Measurements from ENCODE around the gene ALOX15B.
"Not testable (repeated sequence)": the region's sequence is repeated elsewhere in the genome, so short reads cannot be mapped to it uniquely, and the experiment has no call there.

ALOX15B gene

GRCh38 chr17:8020776-8021564 is 17.9 kb upstream of the ALOX15B start:
- H3K36me3 ChIP-seq (ENCODE audit: control insufficient read depth, insufficient read depth, low read length) = no peaks in the 10 kb centered on the region
- DNase-seq (ENCODE audit: extremely low read depth, insufficient read length) = no peak
- no peak overlapping the region for H3K4me3 ChIP-seq (replicated peaks; ENCODE audit: low read depth, low read length)
- H3K27me3 ChIP-seq (replicated peaks; ENCODE audit: control insufficient read depth, insufficient read depth, low read length) = peaks cover 1% of the 10 kb centered on the region
- TF ChIP-seq CTCF (IDR thresholded peaks at IDR 0.05; ENCODE audit: insufficient read depth, low read length, poor library complexity, severe bottlenecking) = no peak

- TF ChIP-seq CTCF (IDR thresholded peaks at IDR 0.05; ENCODE audit: insufficient read depth, low read length, poor library complexity, severe bottlenecking) = no peak
- Histone ChIP-seq H3K4me3 (replicated peaks; ENCODE audit: low read depth, low read length) (no peak overlapping the region), H3K27me3 (replicated peaks; ENCODE audit: control insufficient read depth, insufficient read depth, low read length) (peaks cover 1% of the 10 kb centered on the region), H3K36me3 (ENCODE audit: control insufficient read depth, insufficient read depth, low read length) (no peaks in the 10 kb centered on the region)
- no peak for DNase-seq (ENCODE audit: extremely low read depth, insufficient read length)
Measured at GRCh38 chr17:8021565-8022359, 17.1 kb upstream of the ALOX15B start.

GRCh38 chr17:8022360-8023003 is 16.4 kb upstream of the ALOX15B start:
- Histone ChIP-seq H3K27me3 (replicated peaks; ENCODE audit: control insufficient read depth, insufficient read depth, low read length) (peaks cover 2% of the 10 kb centered on the region), H3K36me3 (ENCODE audit: control insufficient read depth, insufficient read depth, low read length) (no peaks in the 10 kb centered on the region), H3K4me3 (replicated peaks; ENCODE audit: low read depth, low read length) (no peak overlapping the region)
- no peak for DNase-seq (ENCODE audit: extremely low read depth, insufficient read length)
- TF ChIP-seq CTCF (IDR thresholded peaks at IDR 0.05; ENCODE audit: insufficient read depth, low read length, poor library complexity, severe bottlenecking) = no peak

DNA sequence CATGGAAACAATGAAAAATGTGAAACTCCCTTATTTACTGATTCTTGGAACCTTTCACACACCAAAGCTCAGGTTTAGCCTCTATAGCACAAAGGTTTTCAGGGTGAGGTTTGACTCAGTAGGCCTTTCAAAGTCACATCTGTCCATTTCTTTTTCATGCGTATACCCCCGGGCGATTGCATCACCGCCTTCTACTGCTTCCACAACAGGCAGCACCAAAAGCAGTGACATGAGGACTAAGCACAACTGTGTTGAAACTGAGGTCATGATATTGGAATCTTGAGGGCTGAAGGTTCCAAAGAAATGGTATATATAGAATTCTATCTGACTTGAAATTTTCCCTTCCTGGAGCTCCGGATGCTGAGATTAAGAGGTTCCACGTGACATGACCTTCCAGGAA is 14.7 kb upstream of the ALOX15B start:
- not testable (repeated sequence) for H3K36me3 ChIP-seq (ENCODE audit: control insufficient read depth, insufficient read depth, low read length); DNase-seq (ENCODE audit: extremely low read depth, insufficient read length); H3K27me3 ChIP-seq (replicated peaks; ENCODE audit: control insufficient read depth, insufficient read depth, low read length); H3K4me3 ChIP-seq (replicated peaks; ENCODE audit: low read depth, low read length)

GRCh38 chr17:8025176-8025911 is 13.5 kb upstream of the ALOX15B start:
- no peaks in the 10 kb centered on the region for H3K36me3 ChIP-seq (ENCODE audit: control insufficient read depth, insufficient read depth, low read length)
- DNase-seq (ENCODE audit: extremely low read depth, insufficient read length) = no peak
- TF ChIP-seq CTCF (IDR thresholded peaks at IDR 0.05; ENCODE audit: insufficient read depth, low read length, poor library complexity, severe bottlenecking) = no peak
- H3K27me3 ChIP-seq (replicated peaks; ENCODE audit: control insufficient read depth, insufficient read depth, low read length) = peaks cover 3% of the 10 kb centered on the region
- no peak overlapping the region for H3K4me3 ChIP-seq (replicated peaks; ENCODE audit: low read depth, low read length)
